NCI-H1105 (cell line): ENCODE measurements around the gene WDR49.

Source experiments
- DNase-seq: peaks from one replicate; lab custom pipeline; 2025; lab: John Stamatoyannopoulos, UW

WDR49 gene

GRCh38 chr3:167487556-167487955, 166.2 kb downstream of the WDR49 start:
- no peak for DNase-seq

GRCh38 chr3:167484551-167484950, 169.2 kb downstream of the WDR49 start:
- DNase-seq: no peak

DNA sequence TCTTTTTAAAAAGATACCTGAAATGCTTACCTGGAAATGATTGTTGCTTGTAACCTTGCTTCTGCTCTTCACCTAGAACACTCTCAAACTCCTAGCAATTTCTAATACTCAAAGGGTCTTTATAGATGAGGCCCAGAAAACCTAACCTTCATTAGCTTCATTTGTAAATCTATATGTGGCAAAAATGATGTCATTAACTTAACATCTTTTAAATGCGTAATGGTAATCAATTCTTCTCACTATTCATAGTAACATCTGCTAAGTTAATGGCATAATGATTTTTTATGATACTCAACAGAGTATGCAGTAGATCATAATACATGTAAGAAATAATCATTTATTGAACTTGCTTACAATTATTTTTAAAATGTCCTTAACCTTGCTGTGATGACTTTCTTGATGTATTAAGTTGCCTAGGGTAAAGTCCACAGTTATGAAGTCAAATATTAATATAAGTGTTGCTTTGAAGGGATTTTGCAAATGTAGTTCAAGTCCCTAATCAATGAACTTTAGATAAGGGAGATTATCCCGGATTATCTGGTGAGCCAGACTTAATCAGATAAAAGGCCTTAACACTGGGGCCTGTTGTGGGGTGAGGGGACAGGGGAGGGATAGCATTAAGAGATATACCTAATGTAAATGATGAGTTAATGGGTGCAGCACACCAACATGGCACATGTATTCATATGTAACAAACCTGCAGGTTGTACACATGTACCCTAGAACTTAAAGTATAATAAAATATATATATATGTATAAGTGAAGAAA, 169.8 kb downstream of the WDR49 start:
- DNase-seq: no peak

- DNase-seq: no peak
Measured at GRCh38 chr3:167481164-167481563, 172.6 kb downstream of the WDR49 start.

DNA sequence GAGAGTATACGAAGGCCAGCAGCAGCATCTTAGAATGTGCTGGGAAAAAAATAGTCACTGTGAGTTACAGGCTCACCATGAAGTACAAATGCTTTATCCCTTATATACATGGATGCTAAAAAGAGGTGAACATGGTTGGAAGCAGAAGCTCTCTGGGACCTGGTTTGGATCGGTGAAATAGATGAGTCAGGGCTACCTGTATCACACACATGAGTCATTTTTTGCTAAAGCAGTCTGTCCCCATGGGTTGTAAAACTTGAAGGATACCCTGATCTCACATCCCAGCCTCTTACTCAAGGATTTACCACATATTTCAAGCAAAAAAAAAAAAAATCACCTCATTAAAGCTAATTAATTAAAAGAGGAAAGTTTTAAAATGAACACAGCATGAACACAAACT, 173.0 kb downstream of the WDR49 start:
- DNase-seq: no peak

DNA sequence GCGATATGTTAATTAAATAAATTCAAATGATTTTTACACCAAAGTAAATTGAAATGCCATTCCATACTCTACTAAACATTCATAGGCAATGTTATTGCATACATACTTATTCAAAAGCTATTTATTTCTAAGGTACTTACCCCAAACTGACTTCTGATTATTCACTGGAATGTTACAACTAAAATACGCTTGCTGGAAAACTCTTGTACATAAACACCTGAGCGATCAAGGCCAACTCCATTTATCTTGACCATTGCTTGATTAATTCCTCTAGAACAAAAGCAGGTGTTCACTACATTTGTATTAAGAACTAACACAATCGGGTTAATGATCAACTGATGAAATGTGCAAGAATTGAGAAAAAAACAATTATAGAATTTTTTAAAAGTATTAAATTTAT, 179.9 kb downstream of the WDR49 start, which contains the start of gene SERPINI2:
TSS of gene SERPINI2 (minus strand) at position 180 of the 400 bp plus-strand sequence. CDS start 2,208 bp downstream, outside the sequence.
- DNase-seq: no peak

DNA sequence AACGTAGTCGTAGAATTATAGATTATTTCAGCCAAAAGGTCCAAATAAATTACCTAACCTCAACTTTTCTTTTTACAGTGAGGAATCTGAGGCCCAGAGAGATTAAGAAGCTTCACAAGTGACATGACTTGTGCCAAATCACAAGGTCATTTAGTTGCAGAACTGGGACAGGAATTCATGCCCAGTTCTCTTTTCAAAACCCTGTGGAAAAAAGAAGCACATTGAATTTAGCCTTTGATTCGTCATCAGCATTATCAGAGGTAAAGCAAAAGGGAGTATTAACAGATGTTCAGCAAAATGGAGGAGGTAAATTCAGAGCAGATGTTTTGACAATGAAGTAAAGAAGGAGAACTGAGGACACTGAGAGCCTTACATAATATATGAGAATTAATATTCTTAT, 184.4 kb downstream of the WDR49 start:
- no peak for DNase-seq

DNA sequence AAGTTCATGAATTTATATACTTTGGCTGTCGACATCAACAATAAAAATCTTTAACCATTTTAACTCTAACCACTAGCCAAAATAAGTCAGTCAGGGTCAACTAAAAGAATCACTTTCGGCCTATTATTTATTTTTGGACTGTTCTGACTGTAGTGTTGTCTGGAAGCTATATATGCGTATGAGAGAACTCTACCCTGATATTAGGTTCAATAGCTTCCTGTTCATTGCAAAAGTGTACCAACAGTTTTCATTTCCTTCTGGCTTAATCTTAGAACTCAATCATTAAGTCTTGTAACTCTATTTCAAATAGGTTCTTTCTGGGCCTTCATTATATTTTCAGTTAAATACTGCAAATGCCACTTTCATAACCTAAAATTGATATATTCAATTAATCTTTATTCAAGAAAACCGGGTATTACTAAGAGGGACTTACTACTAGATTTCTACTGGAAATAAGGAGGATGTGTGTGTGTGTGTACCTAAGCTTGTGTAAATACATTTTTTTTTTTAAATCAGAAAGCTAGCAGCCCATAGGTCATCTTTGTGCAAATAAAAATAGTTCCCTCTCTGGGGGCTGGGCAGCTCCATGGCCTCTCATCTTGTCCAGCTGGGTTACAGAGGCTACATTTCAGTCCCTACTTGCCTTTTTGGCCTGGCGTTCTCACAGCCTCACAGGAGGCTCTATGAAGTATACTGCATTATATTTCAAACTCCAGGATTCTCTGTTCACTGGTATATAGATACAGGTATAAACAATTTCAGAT, 185.7 kb downstream of the WDR49 start:
- no peak for DNase-seq

GRCh38 chr3:167466966-167467365, 186.8 kb downstream of the WDR49 start:
- no peak for DNase-seq

GRCh38 chr3:167456157-167456799, 197.5 kb downstream of the WDR49 start:
- no peak for DNase-seq

DNA sequence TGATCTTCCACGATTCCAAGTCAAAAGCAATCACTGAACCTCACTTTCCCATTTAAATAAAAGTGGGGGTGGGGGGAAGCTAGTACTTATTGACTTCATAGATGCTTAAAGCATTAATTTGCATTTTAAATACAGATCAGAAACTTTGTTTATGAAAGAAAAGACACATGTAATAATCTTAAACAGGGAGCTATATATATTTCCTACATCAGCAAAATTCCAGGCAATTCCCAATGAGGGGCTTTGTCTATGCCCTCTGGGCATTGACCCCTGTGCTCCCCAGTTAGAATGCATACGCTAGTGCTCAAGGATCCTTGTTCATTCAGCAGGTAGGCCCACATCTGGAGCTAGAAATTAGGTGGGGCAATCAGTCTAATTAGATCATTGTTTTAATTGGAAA, 199.9 kb downstream of the WDR49 start:
- no peak for DNase-seq

- DNase-seq: no peak
Measured at GRCh38 chr3:167451282-167451681, 202.5 kb downstream of the WDR49 start.

- DNase-seq: peak; percentile 22
Measured at GRCh38 chr3:167450675-167451074, 203.1 kb downstream of the WDR49 start.

GRCh38 chr3:167450195-167450594, 203.5 kb downstream of the WDR49 start:
- no peak for DNase-seq

- DNase-seq: no peak
Measured at GRCh38 chr3:167445491-167445890, 208.3 kb downstream of the WDR49 start.

DNA sequence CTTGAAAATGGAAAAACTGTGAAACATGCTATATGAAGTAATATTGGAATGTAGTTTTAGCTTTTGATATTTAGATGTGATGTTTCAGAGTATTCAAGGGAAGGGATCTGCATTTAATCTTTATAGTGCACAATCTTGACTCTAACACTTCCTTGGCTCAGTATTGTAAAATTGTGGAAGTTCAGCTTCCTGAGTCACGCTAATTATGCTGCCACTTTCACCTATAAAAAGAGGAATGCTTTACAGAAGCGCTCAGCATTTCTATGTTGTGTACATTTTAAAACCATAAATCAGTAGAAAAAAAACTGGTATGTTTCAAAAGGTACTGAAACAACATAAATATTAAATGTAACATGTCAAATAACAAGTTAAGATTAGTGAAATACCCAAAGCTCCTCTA, 212.5 kb downstream of the WDR49 start:
- no peak for DNase-seq

DNA sequence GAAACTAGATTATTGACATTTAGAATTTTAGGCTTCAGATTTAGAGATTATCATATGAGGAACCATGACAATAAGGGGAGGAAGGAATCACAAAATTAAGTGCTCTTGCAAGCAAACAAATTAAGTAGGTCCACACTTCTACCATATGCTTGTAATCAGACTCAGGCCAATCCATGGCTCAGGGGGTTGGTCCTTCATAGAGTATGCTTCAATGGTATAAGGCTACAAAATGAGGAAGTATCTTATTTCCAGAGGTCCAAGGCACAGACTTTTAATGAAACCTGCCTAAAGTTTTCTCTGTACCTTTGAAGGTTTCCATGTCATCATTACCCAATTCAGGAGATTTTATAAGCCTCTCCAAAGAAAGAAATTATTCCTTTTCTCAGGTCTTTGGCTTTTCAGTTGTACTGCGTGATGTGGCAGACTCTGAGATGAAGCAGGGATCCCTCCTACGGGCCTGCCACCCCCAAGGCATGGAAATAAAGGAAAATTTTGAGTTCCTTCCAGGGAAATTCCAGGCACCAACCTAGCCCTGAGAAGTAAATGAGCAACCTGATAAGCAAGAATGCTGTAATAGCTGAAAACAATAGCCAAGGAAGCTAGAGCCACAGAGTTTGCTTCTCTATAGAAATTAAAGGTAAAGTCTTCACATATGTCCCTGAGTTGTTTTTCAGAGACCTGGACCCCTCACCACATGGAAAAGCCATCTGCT, 216.2 kb downstream of the WDR49 start:
- DNase-seq: no peak
